Fibroblast of lung (primary cell): ENCODE results near the gene SSH2.
"Not testable (repeated sequence)": the region's sequence is repeated elsewhere in the genome, so short reads cannot be mapped to it uniquely, and the experiment has no call there.

ENCODE experiments used
- CTCF ChIP-seq, 2 donors: IDR thresholded peaks in 1 of 2; conservative IDR thresholded peaks in 1 of 2; 1 replicate in 1 of 2; 2 replicates in 1 of 2; pipeline ENCODE4 v1.5.1; 2011 to 2012; ENCODE audit warnings: low read length in 2 of 2, control low read depth in 1 of 2, inconsistent platforms in 1 of 2, low read depth in 1 of 2, mild to moderate bottlenecking in 1 of 2
- EZH2 ChIP-seq: IDR thresholded peaks from 2 replicates; pipeline ENCODE4 v1.5.1; 2012; ENCODE audit warnings: low read length, control low read depth, mild to moderate bottlenecking; ENCODE audit errors: missing control alignments

- not testable (repeated sequence) for TF ChIP-seq CTCF (conservative IDR thresholded peaks at IDR 0.05 in 1 of 2, IDR thresholded peaks at IDR 0.05 in 1 of 2; ENCODE audit: low read depth in 1 of 2, low read length in 2 of 2); EZH2
These were observed 254.1 kb downstream of the SSH2 start for GRCh38 chr17:29675961-29676360.
